Measurements from ENCODE around the gene MYDGF. TPM values are rescaled to one million over a fixed set of nuclear protein-coding genes. Genes with fewer than 3 reads are reported as not detected.
A peak's percentile ranks its signal among the peaks of the same experiment; 100 is the strongest.

The MYDGF gene
- total RNA-seq, 1 donor from 2014 or later: 51.2 TPM

DNA sequence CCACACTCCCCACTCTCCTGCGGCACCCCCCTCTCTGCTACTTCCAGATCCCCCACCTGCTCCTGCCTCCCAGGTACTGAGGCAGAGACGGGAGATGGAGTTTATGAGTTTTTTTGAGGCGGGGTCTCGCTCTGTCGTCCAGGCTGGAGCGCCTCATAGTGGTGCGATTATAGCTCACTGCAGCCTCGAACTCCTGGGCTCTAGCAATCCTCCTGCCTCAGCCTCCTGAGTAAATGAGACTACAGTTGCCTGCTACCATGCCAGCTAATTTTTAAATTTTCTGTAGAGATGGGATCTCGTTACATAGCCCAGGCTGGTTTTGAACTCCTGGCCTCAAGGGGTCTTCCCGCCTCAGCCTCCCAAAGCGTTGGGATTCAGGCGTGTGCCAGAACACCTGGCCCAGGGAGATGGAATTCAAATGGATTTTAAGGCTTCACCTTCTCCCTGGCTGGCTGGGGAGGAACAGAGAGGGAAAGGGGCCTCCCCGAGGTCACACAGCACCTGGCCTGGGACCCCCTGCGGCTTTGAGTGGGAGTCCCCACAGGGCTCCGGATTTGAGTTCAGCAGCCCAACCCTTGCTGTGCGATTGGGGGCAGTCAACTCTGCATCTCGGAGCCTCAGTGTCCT is 50.4 kb downstream of the MYDGF start:
- TF ChIP-seq, protein P1, sequence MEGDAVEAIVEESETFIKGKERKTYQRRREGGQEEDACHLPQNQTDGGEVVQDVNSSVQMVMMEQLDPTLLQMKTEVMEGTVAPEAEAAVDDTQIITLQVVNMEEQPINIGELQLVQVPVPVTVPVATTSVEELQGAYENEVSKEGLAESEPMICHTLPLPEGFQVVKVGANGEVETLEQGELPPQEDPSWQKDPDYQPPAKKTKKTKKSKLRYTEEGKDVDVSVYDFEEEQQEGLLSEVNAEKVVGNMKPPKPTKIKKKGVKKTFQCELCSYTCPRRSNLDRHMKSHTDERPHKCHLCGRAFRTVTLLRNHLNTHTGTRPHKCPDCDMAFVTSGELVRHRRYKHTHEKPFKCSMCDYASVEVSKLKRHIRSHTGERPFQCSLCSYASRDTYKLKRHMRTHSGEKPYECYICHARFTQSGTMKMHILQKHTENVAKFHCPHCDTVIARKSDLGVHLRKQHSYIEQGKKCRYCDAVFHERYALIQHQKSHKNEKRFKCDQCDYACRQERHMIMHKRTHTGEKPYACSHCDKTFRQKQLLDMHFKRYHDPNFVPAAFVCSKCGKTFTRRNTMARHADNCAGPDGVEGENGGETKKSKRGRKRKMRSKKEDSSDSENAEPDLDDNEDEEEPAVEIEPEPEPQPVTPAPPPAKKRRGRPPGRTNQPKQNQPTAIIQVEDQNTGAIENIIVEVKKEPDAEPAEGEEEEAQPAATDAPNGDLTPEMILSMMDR (IDR thresholded peaks at IDR 0.05; ENCODE audit: unreplicated experiment): no peak
- DNase-seq (ENCODE audit: low spot score in 2 of 2, unreplicated experiment in 2 of 2): no peak
- peaks cover 12% of the 10 kb centered on the region for H3K27me3 Mint-ChIP-seq (ENCODE audit: low read depth)
- H3K9me3 Mint-ChIP-seq: no peaks in the 10 kb centered on the region
- H3K4me3 Mint-ChIP-seq: no peak overlapping the region
- peaks cover 6% of the 10 kb centered on the region for H3K4me1 Mint-ChIP-seq
- H3K36me3 Mint-ChIP-seq: no peaks in the 10 kb centered on the region
- no peak overlapping the region for H3K27ac Mint-ChIP-seq

DNA sequence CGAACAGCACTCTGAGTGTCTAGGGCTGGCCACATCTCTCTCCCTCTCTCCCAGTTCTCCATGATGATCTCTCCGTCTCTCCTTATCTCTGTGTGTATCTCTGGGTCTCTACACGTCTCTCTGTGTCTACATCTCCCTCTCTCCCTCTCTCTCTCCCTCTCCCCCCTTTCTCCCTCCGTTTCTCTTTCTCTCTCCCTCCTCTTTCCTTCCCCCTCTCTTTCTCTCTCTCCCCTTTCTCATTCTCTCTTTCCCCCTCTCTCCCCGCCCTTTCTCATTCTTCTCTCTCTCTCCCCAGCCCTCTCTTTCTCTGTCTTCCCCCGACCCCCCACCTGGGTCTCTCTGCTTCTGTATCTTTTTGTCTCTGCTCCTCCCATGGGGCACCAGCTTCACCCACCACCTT is 52.1 kb downstream of the MYDGF start:
- no peaks in the 10 kb centered on the region for H3K36me3 Mint-ChIP-seq
- TF ChIP-seq, protein P1 (IDR thresholded peaks at IDR 0.05; ENCODE audit: unreplicated experiment): no peak
- H3K4me1 Mint-ChIP-seq: peaks cover 3% of the 10 kb centered on the region
- DNase-seq (ENCODE audit: low spot score in 2 of 2, unreplicated experiment in 2 of 2): no peak
- peaks cover 12% of the 10 kb centered on the region for H3K27me3 Mint-ChIP-seq (ENCODE audit: low read depth)
- no peak overlapping the region for H3K4me3 Mint-ChIP-seq
- no peaks in the 10 kb centered on the region for H3K9me3 Mint-ChIP-seq
- no peak overlapping the region for H3K27ac Mint-ChIP-seq

DNA sequence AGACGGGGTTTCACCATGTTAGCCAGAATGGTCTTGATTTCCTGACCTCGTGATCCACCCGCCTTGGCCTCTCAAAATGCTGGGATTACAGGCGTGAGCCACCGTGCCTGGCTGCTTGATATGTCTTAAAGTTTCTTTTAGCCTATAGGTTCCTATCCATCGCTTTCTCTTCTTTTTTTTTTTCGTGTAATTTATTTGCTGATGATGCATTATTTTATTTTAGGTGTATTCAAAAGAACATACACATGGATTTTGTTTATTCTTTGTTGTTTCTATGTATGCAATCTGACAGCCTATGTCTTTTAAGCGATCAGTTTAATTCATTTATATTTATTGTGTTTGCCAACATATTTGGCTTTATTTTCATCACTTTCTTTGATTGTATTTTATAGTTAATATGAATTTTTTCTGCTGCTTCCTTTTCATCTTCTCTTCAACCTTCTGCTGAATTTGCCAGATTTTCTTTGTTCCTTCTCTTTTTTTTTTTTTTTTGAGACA is 56.8 kb downstream of the MYDGF start:
- Mint-ChIP-seq H3K36me3 (no peaks in the 10 kb centered on the region), H3K4me1 (peaks cover 3% of the 10 kb centered on the region), H3K4me3 (no peak overlapping the region), H3K27ac (no peak overlapping the region), H3K9me3 (no peaks in the 10 kb centered on the region), H3K27me3 (ENCODE audit: low read depth) (peaks cover 19% of the 10 kb centered on the region)
- DNase-seq (ENCODE audit: low spot score in 2 of 2, unreplicated experiment in 2 of 2): no peak
- TF ChIP-seq, protein P1 (IDR thresholded peaks at IDR 0.05; ENCODE audit: unreplicated experiment): no peak

DNA sequence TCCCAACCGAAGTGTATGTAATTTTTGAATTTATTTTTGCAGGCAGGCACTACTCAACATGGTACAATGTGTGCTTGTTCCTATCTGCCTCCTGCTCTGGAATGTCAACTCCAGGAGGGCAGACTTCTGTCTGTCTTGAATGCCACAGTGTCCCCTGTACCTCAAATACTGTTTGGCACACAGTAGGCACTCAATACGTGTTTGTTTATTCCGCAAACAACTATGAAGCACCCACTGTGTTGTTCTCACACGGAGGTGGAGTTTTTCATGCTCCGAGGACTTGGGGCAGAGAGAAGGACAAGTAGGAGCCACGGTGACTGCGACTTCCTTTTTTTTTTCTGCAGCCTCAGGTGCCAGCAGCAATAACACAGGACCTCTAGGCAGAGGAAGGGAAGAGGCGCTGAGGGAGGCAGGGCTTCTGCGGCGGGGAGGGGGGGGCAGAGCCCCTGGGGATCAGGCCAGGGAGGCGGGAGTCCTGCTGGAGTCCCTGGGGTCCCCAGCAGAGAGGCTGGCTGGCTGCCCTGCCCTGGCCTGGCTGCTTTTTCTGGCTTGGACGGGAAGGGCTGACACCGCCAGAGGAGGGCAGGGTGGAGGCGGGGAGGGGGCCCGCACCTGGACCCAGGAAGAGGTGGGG is 60.1 kb downstream of the MYDGF start:
- Mint-ChIP-seq H3K27me3 (ENCODE audit: low read depth) (peaks cover 10% of the 10 kb centered on the region), H3K36me3 (no peaks in the 10 kb centered on the region), H3K4me1 (peaks cover 3% of the 10 kb centered on the region), H3K9me3 (no peaks in the 10 kb centered on the region), H3K27ac (peak overlapping the region; percentile 18), H3K4me3 (no peak overlapping the region)
- TF ChIP-seq, protein P1 (IDR thresholded peaks at IDR 0.05; ENCODE audit: unreplicated experiment): no peak
- DNase-seq (ENCODE audit: low spot score in 2 of 2, unreplicated experiment in 2 of 2): no peak

Other genes starting within 250 kb of the MYDGF start
- gene UBXN6, start 212.5 kb downstream of the MYDGF start, total RNA-seq: 67.7 to 71.0 TPM (median 69.9 TPM) in 3 replicates
- 87.6 to 91.3 TPM (median 88.9 TPM) in 3 replicates for gene HDGFL2, start 198.0 kb downstream of the MYDGF start, total RNA-seq
- gene PLIN4, start 151.9 kb downstream of the MYDGF start, total RNA-seq: 0.25 to 0.29 TPM (median 0.29 TPM) in 3 replicates
- gene PLIN5, start 135.1 kb downstream of the MYDGF start, total RNA-seq: 0.27 to 0.45 TPM (median 0.38 TPM) in 3 replicates
- gene LRG1, start 130.3 kb downstream of the MYDGF start, total RNA-seq: 0.16 TPM in 3 replicates
- 6.5 to 6.9 TPM (median 6.8 TPM) in 3 replicates for gene SEMA6B, start 110.7 kb downstream of the MYDGF start, total RNA-seq
- gene TNFAIP8L1, start 30.8 kb downstream of the MYDGF start, total RNA-seq: 7.4 to 8.2 TPM (median 7.7 TPM) in 3 replicates
- gene DPP9, start 53.5 kb upstream of the MYDGF start, total RNA-seq: 36.8 to 37.1 TPM (median 36.9 TPM) in 3 replicates
- gene FEM1A, start 121.4 kb upstream of the MYDGF start, total RNA-seq: 11.0 to 11.5 TPM (median 11.5 TPM) in 3 replicates
- gene TICAM1, start 161.4 kb upstream of the MYDGF start, total RNA-seq: 7.6 to 7.9 TPM (median 7.7 TPM) in 3 replicates
- gene PLIN3, start 197.3 kb upstream of the MYDGF start, total RNA-seq: 49.6 to 55.6 TPM (median 52.9 TPM) in 3 replicates
- not detected in 3 replicates for gene ARRDC5, start 232.6 kb upstream of the MYDGF start, total RNA-seq
- 27.6 to 28.9 TPM (median 27.8 TPM) in 3 replicates for gene UHRF1, start 239.2 kb upstream of the MYDGF start, total RNA-seq

All from mesothelial cell of epicardium (in vitro differentiated cells).